HepG2 (cell line): ENCODE results near the gene ANKRD12. TPM values are rescaled to one million over a fixed set of nuclear protein-coding genes. Genes with fewer than 3 reads are reported as not detected.

Experiments used
- ATAC-seq: fragments of 200-7000 bp; cut with Tn5 transposase; 3 replicates; pipeline ENCODE4 v1.9.1; 2020; ENCODE audit warnings: mild to moderate bottlenecking, moderate library complexity
- BruUV-seq: library from RNA; stranded (reverse); fragments of 400-500 nt; replicated peaks from 2 replicates; lab custom pipeline; 2021; lab: Mats Ljungman, UMichigan
- CTCF ChIA-PET: fragments of 300-600 bp; formaldehyde crosslinking; extraction: SDS; loops from one replicate; lab custom pipeline; 2021; ENCODE audit warnings: low total read pairs, inconsistent platforms, low intra/inter-chr PET ratio; lab: Yijun Ruan, JAX
- POLR2A ChIA-PET: fragments of 350-600 bp; sonication (Branson Sonifier 250); formaldehyde crosslinking; loops from one replicate; lab custom pipeline; 2020; ENCODE audit warnings: antibody characterized with exemption, inconsistent platforms; lab: Yijun Ruan, JAX
- DNase-seq: peaks from one replicate; pipeline ENCODE4 v3.0.0-alpha.2; 2015; ENCODE audit warnings: low spot score
- FAIRE-seq: peaks from 3 replicates; lab custom pipeline; 2011; peaks lifted over from hg19 to GRCh38; lab: Jason Lieb, UNC
- H2AFZ ChIP-seq: one replicate; pipeline ENCODE4 v1.6.1; 2011; ENCODE audit warnings: low read length, inconsistent platforms
- H3K27ac ChIP-seq: fragments of 300-600 bp; 3 replicates; pipeline ENCODE4 v1.8.0; 2011; ENCODE audit warnings: mixed run types, mild to moderate bottlenecking, mixed read lengths, low read length, inconsistent platforms; ENCODE audit not compliant: insufficient read depth; ENCODE audit errors: extremely low read length
- H3K27me3 ChIP-seq, 2 experiments: fragments of 200-600 bp in 1 of 2; 2 replicates in 1 of 2; 3 replicates in 1 of 2; pipeline versions ENCODE4 v1.6.0 to v1.8.0; 2011; ENCODE audit warnings: low read length in 2 of 2, mild to moderate bottlenecking in 2 of 2, moderate library complexity in 2 of 2, inconsistent platforms in 1 of 2; ENCODE audit not compliant: insufficient read depth in 2 of 2, control insufficient read depth in 1 of 2
- H3K36me3 ChIP-seq, 2 experiments: fragments of 200-600 bp in 1 of 2; replicated peaks in 1 of 2; 2 replicates in 1 of 2; 3 replicates in 1 of 2; pipeline versions ENCODE4 v1.5.1 to v1.8.0; 2011; ENCODE audit warnings: low read length in 2 of 2, inconsistent platforms in 1 of 2; ENCODE audit not compliant: insufficient read depth in 2 of 2, control insufficient read depth in 1 of 2
- H3K4me1 ChIP-seq: 2 replicates; pipeline ENCODE4 v1.5.1; 2012; ENCODE audit warnings: low read length, inconsistent platforms; ENCODE audit not compliant: insufficient read depth
- H3K4me2 ChIP-seq: 2 replicates; pipeline ENCODE4 v1.6.0; 2011; ENCODE audit warnings: low read depth, low read length, inconsistent platforms
- H3K4me3 ChIP-seq, 3 experiments: fragments of 200-600 bp in 1 of 3; sonication (generic), shearing (Covaris generic) in 1 of 3; replicated peaks in 1 of 3; 2 replicates each; pipeline ENCODE4 v1.5.1; 2011 to 2016; ENCODE audit warnings: low read length in 3 of 3, inconsistent platforms in 2 of 3, low read depth in 2 of 3, mild to moderate bottlenecking in 2 of 3, control low read depth in 1 of 3, mixed read lengths in 1 of 3; ENCODE audit not compliant: insufficient read depth in 1 of 3
- H3K79me2 ChIP-seq: one replicate; pipeline ENCODE4 v1.6.1; 2011; ENCODE audit warnings: low read length, inconsistent platforms; ENCODE audit not compliant: insufficient read depth
- H3K9ac ChIP-seq: 2 replicates; pipeline ENCODE4 v1.6.0; 2011; ENCODE audit warnings: mild to moderate bottlenecking, low read depth, low read length, inconsistent platforms; ENCODE audit not compliant: insufficient read depth
- H3K9me3 ChIP-seq: 2 replicates; pipeline ENCODE4 v1.5.1; 2012; ENCODE audit warnings: mild to moderate bottlenecking, low read length
- H4K20me1 ChIP-seq: 2 replicates; pipeline ENCODE4 v1.6.0; 2011; ENCODE audit warnings: inconsistent platforms, mild to moderate bottlenecking, low read length, moderate library complexity; ENCODE audit not compliant: insufficient read depth
- DNMT3B ChIP-seq: conservative IDR thresholded peaks from 2 replicates; pipeline ENCODE4 v1.6.1; 2016; ENCODE audit warnings: missing biosample characterization, control low read depth
- ETV6 ChIP-seq: sonication (generic); formaldehyde crosslinking; conservative IDR thresholded peaks from 2 replicates; pipeline ENCODE4 v1.4.0; 2020; ENCODE audit warnings: missing genetic modification reagents
- NFIC ChIP-seq: IDR thresholded peaks from 2 replicates; pipeline ENCODE4 v1.6.1; 2012; ENCODE audit warnings: mild to moderate bottlenecking, low read length, inconsistent platforms
- PITX1 ChIP-seq: sonication (generic); formaldehyde crosslinking; IDR thresholded peaks from 2 replicates; pipeline ENCODE4 v1.5.1; 2020; ENCODE audit warnings: mild to moderate bottlenecking, missing genetic modification reagents
- SMC3 ChIP-seq: IDR thresholded peaks from 2 replicates; pipeline ENCODE4 v1.6.1; 2011; ENCODE audit warnings: low read length, improper control_type of control experiment
- ZHX2 ChIP-seq, 2 experiments: sonication (generic) in 1 of 2; formaldehyde crosslinking in 1 of 2; IDR thresholded peaks; 2 replicates each; pipeline versions ENCODE4 v1.6.1 to v1.9.0; 2014 to 2022; ENCODE audit warnings: antibody characterized with exemption in 1 of 2, borderline replicate concordance in 1 of 2, inconsistent platforms in 1 of 2, low read depth in 1 of 2, missing genetic modification reagents in 1 of 2
- ZNF143 ChIP-seq: sonication (generic); formaldehyde crosslinking; IDR thresholded peaks from 2 replicates; pipeline ENCODE4 v1.4.0; 2020; ENCODE audit warnings: missing genetic modification reagents
- ZNF235 ChIP-seq: sonication (generic); formaldehyde crosslinking; IDR thresholded peaks from 2 replicates; pipeline ENCODE4 v1.8.1; 2023; ENCODE audit warnings: mild to moderate bottlenecking, missing genetic modification reagents, borderline replicate concordance
- ZNF280D ChIP-seq: sonication (generic); formaldehyde crosslinking; IDR thresholded peaks from 2 replicates; pipeline ENCODE4 v1.5.1; 2020; ENCODE audit warnings: mild to moderate bottlenecking, missing genetic modification reagents
- ZNF496 ChIP-seq: sonication (generic); formaldehyde crosslinking; IDR thresholded peaks from 2 replicates; pipeline ENCODE4 v1.8.1; 2023; ENCODE audit warnings: mild to moderate bottlenecking, moderate library complexity, missing genetic modification reagents; ENCODE audit not compliant: insufficient replicate concordance
- WGBS: methylation state at CpG from one replicate; pipeline ENCODE4 v1.1.6; 2017; ENCODE audit warnings: low lambda C conversion rate; 5-methylcytosine and 5-hydroxymethylcytosine counted together
- in situ Hi-C: cut with HindIII; loops from 2 replicates; pipeline ENCODE4 v1.10.0; 2017; ENCODE audit warnings: low pct_unique_long_range_greater_than_20kb; ENCODE audit not compliant: extremely low pct_ligation_motif_present
- intact Hi-C: fragments of 100-400 bp; cut with micrococcal nuclease; formaldehyde crosslinking; loops from one replicate; pipeline ENCODE4 v1.10.0; 2022; ENCODE audit not compliant: unreplicated experiment
- polyA plus RNA-seq, 8 experiments: library from polyadenylated mRNA; depleted of rRNA in 3 of 8; stranded (reverse) in 7 of 8; unstranded in 1 of 8; fragments of >200 nt; fragmentation: Illumina TruSeq in 4 of 8; extraction: Trizol in 4 of 8; gene quantifications; 2 replicates each; pipeline versions ENCODE4 v1.2.1 to v1.2.3, GENCODE V29; 2011 to 2016; ENCODE audit warnings: low read depth in 4 of 8, missing spikeins in 1 of 8, mixed read lengths in 1 of 8; ENCODE audit not compliant: insufficient read depth in 1 of 8
- total RNA-seq, 5 experiments: library from RNA; depleted of rRNA; stranded (reverse); fragments of >200 nt; fragmentation: Illumina TruSeq; extraction: Trizol; gene quantifications; 2 replicates each; pipeline ENCODE4 v1.2.3, GENCODE V29; 2016; ENCODE audit warnings: low read depth in 1 of 5

ANKRD12 gene
- total and polyA plus RNA-seq, 2 of the 13 experiments (the other 11 are each of a cell fraction or from before 2014, with no cell fraction given) = 6.0 to 23.2 TPM

DNA sequence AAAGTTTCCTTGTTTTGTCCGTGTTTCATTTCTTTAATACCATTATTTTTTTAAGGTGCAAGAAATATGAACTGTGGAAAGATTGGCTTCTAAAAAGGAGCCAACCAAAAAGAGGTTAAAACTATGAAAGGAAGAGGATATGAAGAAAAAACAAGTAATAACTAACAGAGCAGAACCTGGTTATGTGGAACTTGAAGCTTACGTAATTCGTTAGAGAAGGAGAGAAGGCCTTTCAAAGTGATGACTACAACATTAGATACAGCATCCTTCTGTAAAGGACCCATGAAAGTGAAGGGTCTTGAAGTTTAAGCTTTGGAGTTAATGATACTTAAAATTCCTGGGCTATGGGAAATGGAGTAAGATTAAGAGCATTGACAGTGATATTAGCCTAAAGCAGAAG is 84.5 kb downstream of the ANKRD12 start:
- TF ChIP-seq DNMT3B (no peak), ETV6 (CRISPR knock-in tag) (no peak), PITX1 (CRISPR knock-in tag) (no peak), NFIC (no peak), ZNF143 (CRISPR knock-in tag) (no peak)
- Histone ChIP-seq H3K79me2 (no peaks in the 10 kb centered on the region), H3K4me3 (no peak overlapping the region), H3K27me3 (no peaks in the 10 kb centered on the region), H3K4me1 (peaks cover 12% of the 10 kb centered on the region), H3K9ac (no peak overlapping the region), H2AFZ (no peak overlapping the region), H3K9me3 (no peaks in the 10 kb centered on the region), H3K4me2 (no peak overlapping the region), H3K36me3 (peaks cover 6 to 36% of the 10 kb centered on the region in 2 experiments), H4K20me1 (no peaks in the 10 kb centered on the region), H3K27ac (no peak overlapping the region)
- intact Hi-C loops = loop anchor here (10.0 kb wide), 1 partner anchor 114 kb away; the partner anchor contains the start of gene TWSG1
- no peak for DNase-seq
- no peak for ATAC-seq
- FAIRE-seq = no peak
- no TSS peak for BruUV-seq
- in situ Hi-C loops = no loop called here
- ChIA-PET CTCF (no interaction called here), POLR2A (no interaction called here)
- WGBS = 96% methylated on average over 3 of the region's 3 CpGs

- DNase-seq (no peak), FAIRE-seq (no peak), ATAC-seq (no peak)
- POLR2A ChIA-PET = no interaction called here
- Histone ChIP-seq H3K9me3 (no peaks in the 10 kb centered on the region), H3K79me2 (no peaks in the 10 kb centered on the region), H3K9ac (no peak overlapping the region), H3K4me1 (peaks cover 7% of the 10 kb centered on the region; the same call in 1 of the 2 replicates), H3K4me3 (no peak overlapping the region), H3K36me3 (peaks cover 5 to 39% of the 10 kb centered on the region in 2 experiments), H3K4me2 (no peak overlapping the region), H4K20me1 (no peaks in the 10 kb centered on the region), H3K27ac (no peak overlapping the region), H3K27me3 (no peaks in the 10 kb centered on the region), H2AFZ (no peak overlapping the region)
- no TSS peak for BruUV-seq
- intact Hi-C loops = loop anchor here (10.0 kb wide), 1 partner anchor 113 kb away; the partner anchor contains the start of gene TWSG1
- CTCF ChIA-PET = no interaction called here
- in situ Hi-C loops = no loop called here
- 94% methylated on average over 5 of the region's 5 CpGs for WGBS
- TF ChIP-seq SMC3 = no peak
- TF ChIP-seq ZNF235 = no peak
- no peak for TF ChIP-seq ZNF496 (CRISPR knock-in tag)
- no peak for TF ChIP-seq ZNF280D
- TF ChIP-seq ZHX2 (IDR thresholded peaks at IDR 0.05; ENCODE audit: low read depth) = no peak
- TF ChIP-seq ZHX2 (CRISPR knock-in tag; IDR thresholded peaks at IDR 0.05; ENCODE audit: borderline replicate concordance) = no peak
Observed at GRCh38 chr18:9221661-9222060, 85.1 kb downstream of the ANKRD12 start.
